K562 (cell line): ENCODE results near the gene TMEM170A. TPM values are rescaled to one million over a fixed set of nuclear protein-coding genes. Genes with fewer than 3 reads are reported as not detected.

Experiments
- ATAC-seq: fragments of 200-7000 bp; cut with Tn5 transposase; 3 replicates; pipeline ENCODE4 v1.9.1; 2020; ENCODE audit warnings: moderate library complexity
- BruUV-seq: library from RNA; stranded (reverse); fragments of 400-500 nt; replicated peaks from 2 replicates; lab custom pipeline; 2021; lab: Mats Ljungman, UMichigan
- CTCF ChIA-PET: fragments of 300-600 bp; formaldehyde crosslinking; extraction: SDS; loops from one replicate; lab custom pipeline; 2021; ENCODE audit warnings: low intra/inter-chr PET ratio; lab: Yijun Ruan, JAX
- POLR2A ChIA-PET: fragments of 300-600, 350-650 bp; sonication (Branson Sonifier 250); formaldehyde crosslinking; extraction: SDS; loops from one replicate; lab custom pipeline; 2021; ENCODE audit warnings: antibody characterized with exemption, inconsistent platforms; lab: Yijun Ruan, JAX
- DNase-seq, 4 experiments: peaks; one replicate each; pipeline versions ENCODE4 v3.0.0 to v3.0.0-alpha.2; 2011 to 2018; ENCODE audit warnings: low spot score in 3 of 4, mixed read lengths in 3 of 4; ENCODE audit errors: extremely low read depth in 1 of 4
- FAIRE-seq: peaks from 2 replicates; lab custom pipeline; 2011; peaks lifted over from hg19 to GRCh38; lab: Jason Lieb, UNC
- H2AFZ ChIP-seq: 2 replicates; pipeline ENCODE4 v1.6.0; 2011; ENCODE audit warnings: low read depth, low read length, control low read depth, inconsistent platforms
- H3K27ac ChIP-seq: fragments of 200-600 bp; 3 replicates; pipeline ENCODE4 v1.8.0; 2011; ENCODE audit warnings: low read depth, mild to moderate bottlenecking, control low read depth, inconsistent platforms, low read length, moderate library complexity, mixed read lengths; ENCODE audit errors: extremely low read depth
- H3K27me3 ChIP-seq, 2 experiments: fragments of 300-600 bp in 1 of 2; 2 replicates in 1 of 2; 3 replicates in 1 of 2; pipeline versions ENCODE4 v1.6.0 to v1.8.0; 2011; ENCODE audit warnings: inconsistent platforms in 2 of 2, low read length in 2 of 2, mild to moderate bottlenecking in 1 of 2, mixed read lengths in 1 of 2, moderate library complexity in 1 of 2; ENCODE audit not compliant: control insufficient read depth in 2 of 2, insufficient read depth in 2 of 2
- H3K36me3 ChIP-seq: fragments of 300-600 bp; 3 replicates; pipeline ENCODE4 v1.8.0; 2011; ENCODE audit warnings: mild to moderate bottlenecking, low read length, inconsistent platforms; ENCODE audit not compliant: control insufficient read depth, insufficient read depth
- H3K4me1 ChIP-seq, 2 experiments: fragments of 200-600 bp in 1 of 2; replicated peaks in 1 of 2; 2 replicates in 1 of 2; 3 replicates in 1 of 2; pipeline versions ENCODE4 v1.5.1 to v1.8.0; 2011; ENCODE audit warnings: inconsistent platforms in 2 of 2, low read length in 2 of 2, mild to moderate bottlenecking in 1 of 2, mixed read lengths in 1 of 2, moderate library complexity in 1 of 2; ENCODE audit not compliant: control insufficient read depth in 2 of 2, insufficient read depth in 2 of 2
- H3K4me2 ChIP-seq: 2 replicates; pipeline ENCODE4 v1.6.1; 2011; ENCODE audit warnings: low read length, control low read depth, inconsistent platforms, mixed read lengths; ENCODE audit not compliant: insufficient read depth
- H3K4me3 ChIP-seq: fragments of 200-600 bp; sonication (generic), shearing (Covaris generic); 2 replicates; pipeline ENCODE4 v1.5.1; 2016; ENCODE audit warnings: control low read depth, inconsistent platforms
- H3K79me2 ChIP-seq: fragments of 200-600 bp; 3 replicates; pipeline ENCODE4 v1.8.0; 2011; ENCODE audit warnings: low read length, inconsistent platforms; ENCODE audit not compliant: control insufficient read depth, insufficient read depth
- H3K9ac ChIP-seq, 2 experiments: 2 replicates each; pipeline versions ENCODE4 v1.6.0 to v1.6.1; 2011; ENCODE audit warnings: low read depth in 2 of 2, low read length in 2 of 2, control low read depth in 1 of 2, inconsistent platforms in 1 of 2, mild to moderate bottlenecking in 1 of 2, mixed read lengths in 1 of 2; ENCODE audit not compliant: insufficient read depth in 1 of 2
- H3K9me1 ChIP-seq: one replicate; pipeline ENCODE4 v1.6.0; 2011; ENCODE audit warnings: inconsistent platforms, mild to moderate bottlenecking, low read length, moderate library complexity; ENCODE audit not compliant: control insufficient read depth, insufficient read depth
- H3K9me3 ChIP-seq: replicated peaks from 2 replicates; pipeline ENCODE4 v1.5.1; 2011; ENCODE audit warnings: low read depth, low read length, inconsistent platforms; ENCODE audit not compliant: control insufficient read depth, insufficient read depth
- H4K20me1 ChIP-seq: replicated peaks from 2 replicates; pipeline ENCODE4 v1.6.1; 2011; ENCODE audit warnings: low read length, inconsistent platforms, mixed read lengths; ENCODE audit not compliant: control insufficient read depth, insufficient read depth
- CBX2 ChIP-seq: fragments of 200-600 bp; sonication (generic); IDR thresholded peaks from one replicate; pipeline ENCODE4 v1.6.1; 2012; ENCODE audit warnings: mild to moderate bottlenecking, low read length, inconsistent platforms; ENCODE audit not compliant: insufficient read depth, poor library complexity, severe bottlenecking
- CC2D1A ChIP-seq: fragments of 450-650 bp; IDR thresholded peaks from 2 replicates; pipeline ENCODE4 v1.6.1; 2017; ENCODE audit warnings: mild to moderate bottlenecking
- DMBX1 ChIP-seq: fragments of 250-450 bp; sonication (Bioruptor Pico); IDR thresholded peaks from 2 replicates; pipeline ENCODE4 v1.8.0; 2022; ENCODE audit warnings: inconsistent platforms, mild to moderate bottlenecking, moderate library complexity, borderline replicate concordance
- ELF1 ChIP-seq: fragments of 200-800 bp; sonication (Bioruptor generic); IDR thresholded peaks from 2 replicates; pipeline ENCODE4 v1.6.1; 2016; ENCODE audit warnings: missing genetic modification characterization, missing compliant biosample characterization
- EP300 ChIP-seq: IDR thresholded peaks from 2 replicates; pipeline ENCODE4 v1.6.1; 2012; ENCODE audit warnings: low read length, improper control_type of control experiment
- ETS2 ChIP-seq: IDR thresholded peaks from 2 replicates; pipeline ENCODE4 v1.6.1; 2016; ENCODE audit warnings: borderline replicate concordance, missing genetic modification characterization, mild to moderate bottlenecking, moderate library complexity, missing compliant biosample characterization; ENCODE audit not compliant: poor library complexity, severe bottlenecking
- HCFC1 ChIP-seq: IDR thresholded peaks from 2 replicates; pipeline ENCODE4 v1.6.1; 2012; ENCODE audit warnings: low read depth, low read length, improper control_type of control experiment
- HES1 ChIP-seq: fragments of 450-650 bp; IDR thresholded peaks from 2 replicates; pipeline ENCODE4 v1.6.1; 2016; ENCODE audit warnings: low read depth, mild to moderate bottlenecking, moderate library complexity
- KDM5B ChIP-seq: fragments of 200-600 bp; sonication (generic); IDR thresholded peaks from 2 replicates; pipeline ENCODE4 v1.6.1; 2012; ENCODE audit warnings: low read depth, mild to moderate bottlenecking, moderate library complexity, low read length, control low read depth, inconsistent platforms; ENCODE audit not compliant: insufficient replicate concordance
- MTA2 ChIP-seq: fragments of 450-650 bp; IDR thresholded peaks from 2 replicates; pipeline ENCODE4 v1.6.1; 2016; ENCODE audit warnings: low read depth
- TRIM24 ChIP-seq, 2 experiments: fragments of 450-650 bp; IDR thresholded peaks; 2 replicates each; pipeline ENCODE4 v1.6.1; 2016
- WGBS: fragments of 100-300 bp; shearing (Covaris generic); methylation state at CpG from one replicate; pipeline ENCODE4 v1.1.6; 2016; ENCODE audit warnings: low coverage, mixed read lengths; ENCODE audit not compliant: insufficient coverage; ENCODE audit errors: missing lambda C conversion rate; 5-methylcytosine and 5-hydroxymethylcytosine counted together
- in situ Hi-C: fragments of 300-500 bp; cut with MboI; formaldehyde crosslinking; loops from 4 replicates; pipeline ENCODE4 v1.15.0; 2018; ENCODE audit warnings: inconsistent platforms, mixed read lengths
- intact Hi-C: fragments of 100-400 bp; cut with micrococcal nuclease; formaldehyde crosslinking; loops from 2 replicates; pipeline ENCODE4 v1.14.2; 2022
- polyA plus RNA-seq, 8 experiments: library from polyadenylated mRNA; depleted of rRNA in 4 of 8; stranded (reverse) in 5 of 8; unstranded in 3 of 8; fragments of >200 nt; fragmentation: Nextera tagmentation in 2 of 8; fragmentation: Illumina TruSeq in 1 of 8; extraction: Ambion mirVana in 2 of 8; extraction: Trizol in 1 of 8; gene quantifications; 2 replicates each; pipeline versions ENCODE4 v1.2.1 to v1.2.3, GENCODE V29; 2011 to 2014; ENCODE audit warnings: inconsistent platforms in 1 of 8, missing spikeins in 1 of 8
- total RNA-seq, 7 experiments: library from RNA; depleted of rRNA in 6 of 7; stranded (reverse); fragments of >200 nt in 6 of 7; fragmentation: Illumina TruSeq in 2 of 7; extraction: Trizol in 2 of 7; gene quantifications; 2 replicates each; pipeline versions ENCODE4 v1.2.1 to v1.2.3, GENCODE V29; 2011 to 2021; ENCODE audit warnings: low replicate concordance in 1 of 7
- TF ChIP-seq, protein P1 (sequence below): fragments of 200-800 bp; sonication (Bioruptor generic); IDR thresholded peaks from 2 replicates; pipeline ENCODE4 v1.6.1; 2017; ENCODE audit warnings: missing genetic modification characterization, missing compliant biosample characterization
- TF ChIP-seq, protein P2 (sequence below): fragments of 450-650 bp; IDR thresholded peaks from 2 replicates; pipeline ENCODE4 v1.6.1; 2016; ENCODE audit warnings: antibody characterized with exemption
- TF ChIP-seq, protein P3 (sequence below): sonication (generic); formaldehyde crosslinking; IDR thresholded peaks from 2 replicates; pipeline ENCODE4 v1.8.0; 2022; ENCODE audit warnings: mild to moderate bottlenecking, missing genetic modification reagents

The TMEM170A gene
- total and polyA plus RNA-seq, 9 of the 15 experiments (the other 6 are each of a cell fraction or from before 2014, with no cell fraction given), result 6.1 to 30.2 (median 15.0) TPM

DNA sequence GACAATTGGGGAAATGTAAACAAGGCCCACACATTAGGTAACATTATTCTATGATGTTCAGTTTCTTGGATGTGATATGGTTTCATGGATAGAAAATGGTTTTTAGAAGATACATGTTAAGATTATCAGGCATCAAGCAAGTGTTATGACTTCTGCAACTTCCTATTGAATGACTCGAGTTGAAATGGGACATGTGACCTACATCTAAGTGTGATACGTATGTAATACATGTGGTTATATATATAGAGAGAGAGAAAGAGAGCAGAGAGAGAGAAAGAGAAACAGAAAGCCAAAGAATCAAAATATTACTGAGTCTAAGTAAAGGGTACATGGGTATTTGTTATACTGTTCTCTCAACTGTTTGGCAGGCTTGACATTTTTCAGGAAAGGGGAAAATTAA, 1.7 kb downstream of the TMEM170A start:
- in situ Hi-C loops, result no loop called here
- 10% methylated on average over 2 of the region's 2 CpGs for WGBS
- peak overlapping the region; percentile 87 for H3K4me2 ChIP-seq
- H3K27me3 ChIP-seq, result no peaks in the 10 kb centered on the region
- no peak overlapping the region for H2AFZ ChIP-seq
- TF ChIP-seq, protein P1, sequence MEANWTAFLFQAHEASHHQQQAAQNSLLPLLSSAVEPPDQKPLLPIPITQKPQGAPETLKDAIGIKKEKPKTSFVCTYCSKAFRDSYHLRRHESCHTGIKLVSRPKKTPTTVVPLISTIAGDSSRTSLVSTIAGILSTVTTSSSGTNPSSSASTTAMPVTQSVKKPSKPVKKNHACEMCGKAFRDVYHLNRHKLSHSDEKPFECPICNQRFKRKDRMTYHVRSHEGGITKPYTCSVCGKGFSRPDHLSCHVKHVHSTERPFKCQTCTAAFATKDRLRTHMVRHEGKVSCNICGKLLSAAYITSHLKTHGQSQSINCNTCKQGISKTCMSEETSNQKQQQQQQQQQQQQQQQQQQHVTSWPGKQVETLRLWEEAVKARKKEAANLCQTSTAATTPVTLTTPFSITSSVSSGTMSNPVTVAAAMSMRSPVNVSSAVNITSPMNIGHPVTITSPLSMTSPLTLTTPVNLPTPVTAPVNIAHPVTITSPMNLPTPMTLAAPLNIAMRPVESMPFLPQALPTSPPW (CRISPR knock-in tag), result no peak
- no peak for TF ChIP-seq EP300
- TF ChIP-seq ELF1, result no peak
- no peak for TF ChIP-seq TRIM24 (IDR thresholded peaks at IDR 0.05)
- no peak for TF ChIP-seq CC2D1A
- no peak for TF ChIP-seq DMBX1 (CRISPR knock-in tag)
- TF ChIP-seq KDM5B, result no peak
- no peak for TF ChIP-seq HCFC1
- TF ChIP-seq, protein P2, sequence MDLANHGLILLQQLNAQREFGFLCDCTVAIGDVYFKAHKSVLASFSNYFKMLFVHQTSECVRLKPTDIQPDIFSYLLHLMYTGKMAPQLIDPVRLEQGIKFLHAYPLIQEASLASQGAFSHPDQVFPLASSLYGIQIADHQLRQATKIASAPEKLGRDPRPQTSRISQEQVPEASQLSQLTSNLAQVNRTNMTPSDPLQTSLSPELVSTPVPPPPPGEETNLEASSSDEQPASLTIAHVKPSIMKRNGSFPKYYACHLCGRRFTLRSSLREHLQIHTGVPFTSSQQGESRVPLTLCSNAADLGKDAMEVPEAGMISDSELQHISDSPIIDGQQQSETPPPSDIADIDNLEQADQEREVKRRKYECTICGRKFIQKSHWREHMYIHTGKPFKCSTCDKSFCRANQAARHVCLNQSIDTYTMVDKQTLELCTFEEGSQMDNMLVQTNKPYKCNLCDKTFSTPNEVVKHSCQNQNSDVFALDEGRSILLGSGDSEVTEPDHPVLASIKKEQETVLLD, result no peak
- TF ChIP-seq CBX2, result no peak
- TF ChIP-seq, protein P3, sequence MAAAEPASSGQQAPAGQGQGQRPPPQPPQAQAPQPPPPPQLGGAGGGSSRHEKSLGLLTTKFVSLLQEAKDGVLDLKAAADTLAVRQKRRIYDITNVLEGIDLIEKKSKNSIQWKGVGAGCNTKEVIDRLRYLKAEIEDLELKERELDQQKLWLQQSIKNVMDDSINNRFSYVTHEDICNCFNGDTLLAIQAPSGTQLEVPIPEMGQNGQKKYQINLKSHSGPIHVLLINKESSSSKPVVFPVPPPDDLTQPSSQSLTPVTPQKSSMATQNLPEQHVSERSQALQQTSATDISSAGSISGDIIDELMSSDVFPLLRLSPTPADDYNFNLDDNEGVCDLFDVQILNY (CRISPR knock-in tag), result no peak
- no peak for TF ChIP-seq HES1
- no peak for TF ChIP-seq ETS2 (tag)
- TF ChIP-seq MTA2, result no peak
- TF ChIP-seq, all 486 proteins: peak for 0
- Histone ChIP-seq H3K9me1 (no peaks in the 10 kb centered on the region), H3K27ac (no peak overlapping the region), H3K4me3 (no peak overlapping the region), H3K9me3 (no peaks in the 10 kb centered on the region), H3K79me2 (peaks cover 53% of the 10 kb centered on the region), H3K4me1 (peaks cover 3 to 9% of the 10 kb centered on the region in 2 experiments; a peak in 4 of 5 replicates), H4K20me1 (no peaks in the 10 kb centered on the region), H3K9ac (no peak overlapping the region; a peak in 1 of 4 replicates), H3K36me3 (peaks cover 11% of the 10 kb centered on the region; the same call in 2 of the 3 replicates)
- FAIRE-seq, result no peak
- no TSS peak for BruUV-seq
- CTCF ChIA-PET, result interaction anchor here (0.6 kb wide), 1 partner anchor 303 kb away, joined by 3 read pairs; no protein-coding TSS in a partner anchor
- POLR2A ChIA-PET, result no interaction called here
- no peak for DNase-seq
- intact Hi-C loops, result loop anchor here (5.0 kb wide), 1 partner anchor 41 kb away; no protein-coding TSS in a partner anchor
- no peak for ATAC-seq
